Vagina (tissue), 2 donors: Measurements from ENCODE around the gene TTC7B. TPM values are rescaled to one million over a fixed set of nuclear protein-coding genes. Genes with fewer than 3 reads are reported as not detected.

Source experiments
- DNase-seq, 2 donors: peaks; one replicate each; pipeline ENCODE4 v3.0.0-alpha.2; 2017; ENCODE audit errors: extremely low spot score in 2 of 2
- H3K27ac ChIP-seq: fragments of 200-600 bp; sonication (generic); one replicate; pipeline ENCODE4 v1.5.1; 2019
- H3K27me3 ChIP-seq: fragments of 200-600 bp; sonication (generic); one replicate; pipeline ENCODE4 v1.5.1; 2019
- H3K36me3 ChIP-seq, 2 donors: fragments of 200-600 bp; sonication (generic); one replicate each; pipeline ENCODE4 v1.5.1; 2017 to 2019
- H3K4me1 ChIP-seq: fragments of 200-600 bp; sonication (generic); one replicate; pipeline ENCODE4 v1.5.1; 2019
- H3K4me3 ChIP-seq, 2 donors: fragments of 200-600 bp; sonication (generic); 1 replicate in 1 of 2; 2 replicates in 1 of 2; pipeline ENCODE4 v1.5.1; 2016 to 2019
- H3K9me3 ChIP-seq: fragments of 200-600 bp; sonication (generic); one replicate; pipeline ENCODE4 v1.5.1; 2019
- CTCF ChIP-seq, 3 experiments: fragments of 450-650 bp in 2 of 3; fragments of 200-600 bp in 1 of 3; sonication (generic) in 1 of 3; IDR thresholded peaks; one replicate each; pipeline ENCODE4 v1.5.1; 2017 to 2019; ENCODE audit warnings: antibody characterized with exemption in 3 of 3, mild to moderate bottlenecking in 2 of 3, moderate library complexity in 2 of 3
- POLR2A ChIP-seq, 2 donors: fragments of 450-650 bp; IDR thresholded peaks; one replicate each; pipeline ENCODE4 v1.6.1; 2017; ENCODE audit warnings: antibody characterized with exemption in 2 of 2, mild to moderate bottlenecking in 2 of 2, moderate library complexity in 2 of 2
- POLR2AphosphoS5 ChIP-seq, 2 donors: sonication (generic); formaldehyde crosslinking; IDR thresholded peaks; one replicate each; pipeline ENCODE4 v1.9.0; 2017; ENCODE audit warnings: antibody characterized with exemption in 2 of 2, mild to moderate bottlenecking in 2 of 2, low read depth in 1 of 2; ENCODE audit not compliant: insufficient read depth in 1 of 2
- intact Hi-C: fragments of 100-400 bp; cut with DNase I; formaldehyde crosslinking; loops from one replicate; pipeline ENCODE4 v1.15.1; 2023
- total RNA-seq: library from RNA; depleted of rRNA; stranded (reverse); fragments of >200 nt; gene quantifications from one replicate; pipeline ENCODE4 v1.2.3, GENCODE V29; 2016

The TTC7B gene
- total RNA-seq, 1 donor from 2014 or later = 56.0 TPM

GRCh38 chr14:90535556-90536090, 280.6 kb downstream of the TTC7B start:
- H3K4me3 ChIP-seq = no peak overlapping the region
- no peak for DNase-seq
- intact Hi-C loops = no loop called here
- no peaks in the 10 kb centered on the region for H3K27me3 ChIP-seq
- H3K4me1 ChIP-seq = peaks cover 8% of the 10 kb centered on the region
- H3K9me3 ChIP-seq = no peaks in the 10 kb centered on the region
- H3K36me3 ChIP-seq = no peaks in the 10 kb centered on the region
- H3K27ac ChIP-seq = no peak overlapping the region
- TF ChIP-seq POLR2AphosphoS5 (IDR thresholded peaks at IDR 0.05; ENCODE audit: insufficient read depth in 1 of 2, low read depth in 1 of 2) (no peak), POLR2A (IDR thresholded peaks at IDR 0.05) (no peak), CTCF (IDR thresholded peaks at IDR 0.05) (no peak)

GRCh38 chr14:90534838-90535555, 281.2 kb downstream of the TTC7B start:
- DNase-seq = no peak
- TF ChIP-seq POLR2A (IDR thresholded peaks at IDR 0.05) (no peak), CTCF (IDR thresholded peaks at IDR 0.05) (no peak), POLR2AphosphoS5 (IDR thresholded peaks at IDR 0.05; ENCODE audit: insufficient read depth in 1 of 2, low read depth in 1 of 2) (no peak)
- Histone ChIP-seq H3K4me3 (no peak overlapping the region), H3K36me3 (no peaks in the 10 kb centered on the region), H3K27ac (no peak overlapping the region), H3K4me1 (peaks cover 8% of the 10 kb centered on the region), H3K27me3 (no peaks in the 10 kb centered on the region), H3K9me3 (no peaks in the 10 kb centered on the region)
- intact Hi-C loops = no loop called here

DNA sequence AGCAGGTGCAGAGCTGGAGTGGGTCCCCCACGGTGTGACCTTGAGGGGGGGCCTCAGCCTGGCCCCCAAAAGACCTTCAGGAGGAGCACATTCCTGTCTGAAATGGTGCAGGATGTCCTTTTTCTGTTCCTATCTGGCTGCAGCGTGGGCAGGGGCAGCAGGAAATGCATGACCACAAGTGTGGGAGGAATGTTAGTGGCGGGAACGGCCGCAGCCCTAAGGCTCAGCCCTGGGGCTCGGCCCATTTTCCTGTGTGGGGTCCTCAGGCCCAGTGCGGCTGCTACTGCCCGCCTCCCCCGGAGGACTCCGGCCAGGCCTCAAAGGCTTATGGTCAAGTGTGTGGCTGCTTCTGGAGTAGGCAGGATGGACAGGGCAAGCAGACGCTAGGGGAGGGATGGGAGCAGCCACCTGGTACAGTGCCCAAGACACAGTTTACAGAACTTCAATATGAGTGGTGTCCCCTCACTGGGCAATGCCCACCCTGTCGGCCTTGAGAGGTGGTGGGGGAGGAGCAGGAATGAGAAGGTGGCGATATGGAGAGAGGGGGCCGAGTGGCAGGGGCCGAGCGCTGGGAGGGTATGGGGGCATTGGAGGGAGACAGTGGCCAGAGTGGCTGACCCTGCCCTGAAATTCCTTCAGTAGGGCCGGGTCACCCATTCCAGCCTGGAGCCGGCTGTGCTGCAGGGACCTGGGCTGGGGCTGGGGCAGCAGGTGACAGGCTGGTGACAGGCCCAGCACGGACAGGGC, 282.0 kb downstream of the TTC7B start:
- Histone ChIP-seq H3K9me3 (no peaks in the 10 kb centered on the region), H3K4me1 (peaks cover 8% of the 10 kb centered on the region), H3K27ac (no peak overlapping the region), H3K27me3 (no peaks in the 10 kb centered on the region), H3K4me3 (no peak overlapping the region), H3K36me3 (no peaks in the 10 kb centered on the region)
- no peak for DNase-seq
- intact Hi-C loops = no loop called here
- TF ChIP-seq POLR2AphosphoS5 (IDR thresholded peaks at IDR 0.05; ENCODE audit: insufficient read depth in 1 of 2, low read depth in 1 of 2) (no peak), POLR2A (IDR thresholded peaks at IDR 0.05) (no peak), CTCF (IDR thresholded peaks at IDR 0.05) (no peak)

DNA sequence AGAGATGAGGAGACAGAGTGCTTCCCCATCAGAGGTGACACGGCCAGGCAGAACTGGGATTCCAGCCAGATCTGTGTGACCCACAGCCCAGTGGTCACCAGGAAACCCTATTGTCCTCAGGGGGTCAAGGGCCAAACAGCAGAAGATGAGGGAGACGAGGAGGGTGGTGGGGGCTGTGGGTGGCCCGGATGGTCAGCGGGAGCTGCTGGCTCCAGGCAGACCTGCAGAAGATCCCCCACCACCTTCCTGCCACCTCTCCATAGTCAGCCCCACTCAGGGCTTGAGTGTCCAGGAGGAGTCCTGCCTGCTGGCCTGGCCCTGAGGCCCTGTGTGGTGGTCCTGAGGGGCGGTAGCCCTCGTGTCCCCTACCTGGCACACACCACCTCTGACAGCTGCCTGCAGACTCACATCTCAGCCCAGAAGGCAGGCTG, 282.6 kb downstream of the TTC7B start:
- DNase-seq = no peak
- no peak overlapping the region for H3K27ac ChIP-seq
- intact Hi-C loops = no loop called here

More for the DNA sequence above, 282.6 kb downstream of the TTC7B start:
- Histone ChIP-seq H3K9me3 (no peaks in the 10 kb centered on the region), H3K4me3 (no peak overlapping the region), H3K36me3 (no peaks in the 10 kb centered on the region), H3K27me3 (no peaks in the 10 kb centered on the region), H3K4me1 (peaks cover 8% of the 10 kb centered on the region)
- TF ChIP-seq POLR2A (IDR thresholded peaks at IDR 0.05) (no peak), CTCF (IDR thresholded peaks at IDR 0.05) (no peak), POLR2AphosphoS5 (IDR thresholded peaks at IDR 0.05; ENCODE audit: insufficient read depth in 1 of 2, low read depth in 1 of 2) (no peak)
